PC-3 (cell line): Measurements from ENCODE around the gene KCP.

Experiments used
- CTCF ChIP-seq: fragments of 300-600 bp; sonication (generic); conservative IDR thresholded peaks from 2 replicates; pipeline ENCODE4 v1.5.1; 2017; ENCODE audit warnings: antibody characterized with exemption, low read depth, mild to moderate bottlenecking, low read length
- EZH2 ChIP-seq: fragments of 300-600 bp; sonication (generic); IDR thresholded peaks from one replicate; pipeline ENCODE4 v1.6.1; 2017; ENCODE audit warnings: antibody characterized with exemption, mild to moderate bottlenecking, low read length; ENCODE audit not compliant: unreplicated experiment
- EZH2phosphoT487 ChIP-seq: fragments of 300-600 bp; sonication (generic); IDR thresholded peaks from 2 replicates; pipeline ENCODE4 v1.6.1; 2018; ENCODE audit warnings: mild to moderate bottlenecking, antibody characterized with exemption, low read length, borderline replicate concordance

GRCh38 chr7:128844777-128845311, 65.7 kb downstream of the KCP start:
- TF ChIP-seq CTCF (no peak), EZH2 (no peak), EZH2phosphoT487 (no peak)
